Measurements from ENCODE around the gene LRRC18.

Gene LRRC18

DNA sequence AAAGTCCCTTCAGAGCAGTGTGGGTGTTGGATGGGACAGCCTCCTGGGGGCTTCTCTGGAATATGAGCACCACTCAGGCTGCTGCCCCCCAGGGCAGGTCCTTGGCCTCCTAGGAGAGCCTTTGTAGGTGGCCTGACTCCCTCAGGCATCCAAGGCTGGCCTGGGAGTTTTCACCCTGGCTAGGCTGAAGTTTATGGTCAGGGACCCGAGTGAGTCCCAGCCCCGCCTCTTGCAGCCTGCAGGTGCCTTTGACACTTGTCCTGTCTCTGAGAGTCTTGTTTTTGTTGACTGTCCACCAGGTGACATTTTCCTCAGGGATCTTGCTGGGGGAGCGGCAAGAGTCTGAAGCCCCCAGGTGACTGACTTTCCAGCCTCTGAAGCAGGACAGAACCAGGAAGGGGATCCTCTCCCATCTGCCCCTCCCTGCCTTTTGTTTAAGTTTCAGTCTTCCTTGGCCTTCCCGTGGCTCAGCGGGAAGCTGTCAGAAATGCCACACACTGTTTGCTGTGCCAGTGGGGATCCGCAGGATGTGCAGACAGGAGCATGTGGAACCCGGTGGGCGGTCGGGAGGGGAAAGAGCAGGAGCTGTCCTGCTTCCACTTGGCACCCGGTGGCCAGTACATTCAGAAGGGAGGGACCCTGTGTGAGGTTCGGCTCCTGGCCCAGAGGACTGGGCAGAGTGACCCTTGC, 59.5 kb downstream of the LRRC18 start:
- Histone ChIP-seq H3K36me3 (ENCODE audit: control insufficient read depth, insufficient read depth, low read length) (no peaks in the 10 kb centered on the region), H3K9ac (ENCODE audit: low read length) (no peak overlapping the region), H3K4me1 (ENCODE audit: control insufficient read depth, insufficient read depth, low read length) (peaks cover 6% of the 10 kb centered on the region; the same call in 1 of the 2 replicates)

DNA sequence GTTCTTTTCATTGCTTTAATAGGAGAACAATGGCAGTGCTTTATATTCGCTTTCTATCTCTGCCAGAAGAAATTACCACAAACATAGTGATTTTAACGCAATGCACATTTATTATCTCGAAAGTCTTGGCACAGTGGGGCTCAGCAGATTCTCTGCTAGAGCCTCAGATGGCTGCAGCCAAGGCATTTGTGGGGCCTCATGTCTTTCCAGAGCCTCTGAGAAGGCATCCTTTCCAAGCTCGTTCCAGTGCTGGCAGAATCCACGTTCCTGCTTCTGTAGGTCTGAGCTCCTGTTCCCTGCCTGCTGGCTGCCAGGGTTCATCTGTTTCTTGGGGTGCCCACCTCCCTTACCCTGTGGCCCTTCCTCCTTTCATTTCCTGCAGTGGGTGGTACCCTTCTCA, 60.2 kb downstream of the LRRC18 start:
- no peak overlapping the region for H3K9ac ChIP-seq (ENCODE audit: low read length)
- H3K36me3 ChIP-seq (ENCODE audit: control insufficient read depth, insufficient read depth, low read length) = no peaks in the 10 kb centered on the region
- no peak overlapping the region for H3K27ac ChIP-seq (ENCODE audit: low read depth, low read length)
- no peaks in the 10 kb centered on the region; the same call in 1 of the 2 replicates for H3K27me3 ChIP-seq (ENCODE audit: control insufficient read depth, insufficient read depth, low read length)
- peaks cover 6% of the 10 kb centered on the region; the same call in 1 of the 2 replicates for H3K4me1 ChIP-seq (ENCODE audit: control insufficient read depth, insufficient read depth, low read length)
- H3K9me3 ChIP-seq (ENCODE audit: control insufficient read depth, insufficient read depth, low read depth, low read length) = 0 out of 2 replicates have a peak, but pooled peaks cover 3% of the 10 kb centered on the region
- H3K4me3 ChIP-seq (ENCODE audit: low read depth, low read length) = no peak overlapping the region

More for the DNA sequence above, 59.5 kb downstream of the LRRC18 start:
- Histone ChIP-seq H3K9me3 (ENCODE audit: control insufficient read depth, insufficient read depth, low read depth, low read length) (0 out of 2 replicates have a peak, but pooled peaks cover 3% of the 10 kb centered on the region), H3K4me3 (ENCODE audit: low read depth, low read length) (no peak overlapping the region), H3K27ac (ENCODE audit: low read depth, low read length) (no peak overlapping the region), H3K27me3 (ENCODE audit: control insufficient read depth, insufficient read depth, low read length) (no peaks in the 10 kb centered on the region; the same call in 1 of the 2 replicates)

- Histone ChIP-seq H3K36me3 (ENCODE audit: control insufficient read depth, insufficient read depth, low read length) (no peaks in the 10 kb centered on the region), H3K4me1 (ENCODE audit: control insufficient read depth, insufficient read depth, low read length) (peaks cover 6% of the 10 kb centered on the region; the same call in 1 of the 2 replicates), H3K27me3 (ENCODE audit: control insufficient read depth, insufficient read depth, low read length) (no peaks in the 10 kb centered on the region; the same call in 1 of the 2 replicates), H3K4me3 (ENCODE audit: low read depth, low read length) (no peak overlapping the region), H3K27ac (ENCODE audit: low read depth, low read length) (no peak overlapping the region), H3K9ac (ENCODE audit: low read length) (no peak overlapping the region), H3K9me3 (ENCODE audit: control insufficient read depth, insufficient read depth, low read depth, low read length) (0 out of 2 replicates have a peak, but pooled peaks cover 3% of the 10 kb centered on the region)
Measured at GRCh38 chr10:48878091-48878490, 61.5 kb downstream of the LRRC18 start.

GRCh38 chr10:48872234-48872633, 67.4 kb downstream of the LRRC18 start:
- Histone ChIP-seq H3K4me3 (ENCODE audit: low read depth, low read length) (no peak overlapping the region), H3K9me3 (ENCODE audit: control insufficient read depth, insufficient read depth, low read depth, low read length) (no peaks in the 10 kb centered on the region), H3K27ac (ENCODE audit: low read depth, low read length) (no peak overlapping the region), H3K9ac (ENCODE audit: low read length) (no peak overlapping the region), H3K4me1 (ENCODE audit: control insufficient read depth, insufficient read depth, low read length) (no peaks in the 10 kb centered on the region), H3K27me3 (ENCODE audit: control insufficient read depth, insufficient read depth, low read length) (no peaks in the 10 kb centered on the region), H3K36me3 (ENCODE audit: control insufficient read depth, insufficient read depth, low read length) (no peaks in the 10 kb centered on the region)

All from HUES6 (cell line).